HG02642 (cell line): ENCODE data around the gene MYOD1.

Experiments
- ATAC-seq: cut with Tn5 transposase; IDR thresholded peaks from one replicate; pipeline ENCODE4 v1.9.1; 2021; ENCODE audit warnings: mild to moderate bottlenecking; ENCODE audit not compliant: unreplicated experiment, poor library complexity

The MYOD1 gene

GRCh38 chr11:17730608-17731462, 11.5 kb downstream of the MYOD1 start:
- peak; percentile 79 for ATAC-seq

- ATAC-seq: no peak
Measured at GRCh38 chr11:17733261-17733660, 13.9 kb downstream of the MYOD1 start.

GRCh38 chr11:17734418-17734911, 15.1 kb downstream of the MYOD1 start, which contains the start of gene KCNC1:
Gene KCNC1 (plus strand): TSS chr11:17734781. CDS start chr11:17736003, 1,222 bp downstream.
- ATAC-seq: no peak

- ATAC-seq: no peak
Measured at GRCh38 chr11:17734986-17735817, 15.8 kb downstream of the MYOD1 start.

GRCh38 chr11:17735818-17736578, 16.6 kb downstream of the MYOD1 start:
- no peak for ATAC-seq

- no peak for ATAC-seq
Measured at GRCh38 chr11:17736579-17736893, 17.2 kb downstream of the MYOD1 start.

- no peak for ATAC-seq
Measured at GRCh38 chr11:17736930-17737817, 17.8 kb downstream of the MYOD1 start.

GRCh38 chr11:17738151-17738973, 19.0 kb downstream of the MYOD1 start:
- ATAC-seq: no peak

GRCh38 chr11:17739945-17740338, 20.6 kb downstream of the MYOD1 start:
- no peak for ATAC-seq

GRCh38 chr11:17740649-17741235, 21.4 kb downstream of the MYOD1 start:
- no peak for ATAC-seq

- no peak for ATAC-seq
Measured at GRCh38 chr11:17741487-17741886, 22.1 kb downstream of the MYOD1 start.

GRCh38 chr11:17742019-17742418, 22.6 kb downstream of the MYOD1 start:
- ATAC-seq: no peak

GRCh38 chr11:17743026-17743807, 23.8 kb downstream of the MYOD1 start:
- ATAC-seq: no peak

- no peak for ATAC-seq
Measured at GRCh38 chr11:17743808-17744119, 24.4 kb downstream of the MYOD1 start.

- ATAC-seq: no peak
Measured at GRCh38 chr11:17744151-17744940, 25.0 kb downstream of the MYOD1 start.

GRCh38 chr11:17745023-17745772, 25.8 kb downstream of the MYOD1 start:
- ATAC-seq: no peak
